Measurements from ENCODE around the gene IL17D.

The IL17D gene

GRCh38 chr13:20682061-20682460 lies 21.4 kb upstream of the IL17D start:
- H3K4me3 Mint-ChIP-seq = no peak overlapping the region
- no peaks in the 10 kb centered on the region for H3K27me3 Mint-ChIP-seq
- no peak overlapping the region for H3K27ac Mint-ChIP-seq
- DNase-seq (no peak), ATAC-seq (no peak)
- H3K4me1 Mint-ChIP-seq = no peaks in the 10 kb centered on the region
- no peaks in the 10 kb centered on the region for H3K9me3 Mint-ChIP-seq

- H3K4me1 Mint-ChIP-seq = no peaks in the 10 kb centered on the region
- H3K27me3 Mint-ChIP-seq = no peaks in the 10 kb centered on the region
- no peak overlapping the region for H3K4me3 Mint-ChIP-seq
- no peak for DNase-seq
- ATAC-seq = no peak
- H3K27ac Mint-ChIP-seq = no peak overlapping the region
- H3K9me3 Mint-ChIP-seq = no peaks in the 10 kb centered on the region
Observed at GRCh38 chr13:20684041-20684440, 19.5 kb upstream of the IL17D start.

GRCh38 chr13:20684546-20684945 lies 19.0 kb upstream of the IL17D start:
- no peaks in the 10 kb centered on the region for H3K9me3 Mint-ChIP-seq
- DNase-seq (no peak), ATAC-seq (no peak)
- H3K27me3 Mint-ChIP-seq = no peaks in the 10 kb centered on the region
- no peak overlapping the region for H3K4me3 Mint-ChIP-seq
- H3K27ac Mint-ChIP-seq = peak overlapping the region in 1 of 2 donors; percentile 72
- H3K4me1 Mint-ChIP-seq = no peaks in the 10 kb centered on the region

- no peak for DNase-seq
- Mint-ChIP-seq H3K27ac (no peak overlapping the region), H3K4me3 (no peak overlapping the region), H3K27me3 (no peaks in the 10 kb centered on the region), H3K4me1 (no peaks in the 10 kb centered on the region), H3K9me3 (no peaks in the 10 kb centered on the region)
- no peak for ATAC-seq
Observed at GRCh38 chr13:20685092-20685491, 18.4 kb upstream of the IL17D start.

- DNase-seq (no peak), ATAC-seq (no peak)
- H3K27me3 Mint-ChIP-seq = no peaks in the 10 kb centered on the region
- no peak overlapping the region for H3K4me3 Mint-ChIP-seq
- H3K9me3 Mint-ChIP-seq = no peaks in the 10 kb centered on the region
- H3K4me1 Mint-ChIP-seq = no peaks in the 10 kb centered on the region
- H3K27ac Mint-ChIP-seq = no peak overlapping the region
Observed at GRCh38 chr13:20686167-20686566, 17.3 kb upstream of the IL17D start.

GRCh38 chr13:20686863-20687579 lies 16.5 kb upstream of the IL17D start:
- H3K27ac Mint-ChIP-seq = no peak overlapping the region
- no peaks in the 10 kb centered on the region for H3K4me1 Mint-ChIP-seq
- no peaks in the 10 kb centered on the region for H3K27me3 Mint-ChIP-seq
- DNase-seq (no peak), ATAC-seq (no peak)
- no peak overlapping the region for H3K4me3 Mint-ChIP-seq
- no peaks in the 10 kb centered on the region for H3K9me3 Mint-ChIP-seq

- ATAC-seq (no peak), DNase-seq (no peak)
- Mint-ChIP-seq H3K9me3 (no peaks in the 10 kb centered on the region), H3K27ac (no peak overlapping the region), H3K27me3 (no peaks in the 10 kb centered on the region), H3K4me3 (no peak overlapping the region), H3K4me1 (no peaks in the 10 kb centered on the region)
Observed at GRCh38 chr13:20689291-20689690, 14.2 kb upstream of the IL17D start.

GRCh38 chr13:20691616-20692015 lies 11.9 kb upstream of the IL17D start:
- DNase-seq (no peak), ATAC-seq (no peak)
- H3K4me3 Mint-ChIP-seq = no peak overlapping the region
- H3K27ac Mint-ChIP-seq = no peak overlapping the region
- H3K9me3 Mint-ChIP-seq = no peaks in the 10 kb centered on the region
- H3K27me3 Mint-ChIP-seq = peaks cover 11% of the 10 kb centered on the region
- no peaks in the 10 kb centered on the region for H3K4me1 Mint-ChIP-seq

GRCh38 chr13:20696073-20696472 lies 7.4 kb upstream of the IL17D start:
- Mint-ChIP-seq H3K4me1 (no peaks in the 10 kb centered on the region), H3K27me3 (peaks cover 25% of the 10 kb centered on the region), H3K27ac (no peak overlapping the region), H3K9me3 (no peaks in the 10 kb centered on the region), H3K4me3 (no peak overlapping the region)
- ATAC-seq (no peak), DNase-seq (no peak)

GRCh38 chr13:20699715-20700114 lies 3.8 kb upstream of the IL17D start:
- Mint-ChIP-seq H3K27ac (no peak overlapping the region), H3K9me3 (no peaks in the 10 kb centered on the region), H3K4me1 (peaks cover 11% of the 10 kb centered on the region), H3K4me3 (no peak overlapping the region), H3K27me3 (peaks cover 25% of the 10 kb centered on the region)
- ATAC-seq = no peak
- no peak for DNase-seq

- Mint-ChIP-seq H3K27me3 (peaks cover 23% of the 10 kb centered on the region), H3K9me3 (no peaks in the 10 kb centered on the region), H3K27ac (no peak overlapping the region), H3K4me1 (peaks cover 11% of the 10 kb centered on the region), H3K4me3 (no peak overlapping the region)
- no peak for ATAC-seq
- DNase-seq = no peak
Observed at GRCh38 chr13:20700288-20700687, 3.2 kb upstream of the IL17D start.

GRCh38 chr13:20701461-20701860 lies 2.0 kb upstream of the IL17D start:
- Mint-ChIP-seq H3K4me3 (no peak overlapping the region), H3K27me3 (peaks cover 14% of the 10 kb centered on the region), H3K4me1 (peaks cover 11% of the 10 kb centered on the region), H3K9me3 (no peaks in the 10 kb centered on the region), H3K27ac (no peak overlapping the region)
- ATAC-seq (no peak), DNase-seq (no peak)

- peaks cover 11% of the 10 kb centered on the region for H3K4me1 Mint-ChIP-seq
- H3K27me3 Mint-ChIP-seq = peaks cover 14% of the 10 kb centered on the region
- no peak for ATAC-seq
- peak overlapping the region; percentile 94 for H3K27ac Mint-ChIP-seq
- peak overlapping the region; percentile 95 to 97 for H3K4me3 Mint-ChIP-seq
- no peak for DNase-seq
- H3K9me3 Mint-ChIP-seq = no peaks in the 10 kb centered on the region
Observed at GRCh38 chr13:20702530-20702914, 977 bp upstream of the IL17D start.

GRCh38 chr13:20703780-20704458 lies 420 bp downstream of the IL17D start:
- Mint-ChIP-seq H3K27ac (no peak overlapping the region), H3K9me3 (no peaks in the 10 kb centered on the region), H3K27me3 (peaks cover 14% of the 10 kb centered on the region), H3K4me3 (peak overlapping the region in 1 of 2 donors; percentile 71), H3K4me1 (peaks cover 11% of the 10 kb centered on the region)
- DNase-seq (peak; percentile 84 to 87), ATAC-seq (peak; percentile 92)

GRCh38 chr13:20704459-20705069 lies 1.1 kb downstream of the IL17D start:
- no peaks in the 10 kb centered on the region for H3K9me3 Mint-ChIP-seq
- ATAC-seq (peak; percentile 3), DNase-seq (no peak)
- H3K4me3 Mint-ChIP-seq = peak overlapping the region; percentile 65 to 71
- H3K4me1 Mint-ChIP-seq = peaks cover 11% of the 10 kb centered on the region
- peak overlapping the region; percentile 35 to 70 for H3K27ac Mint-ChIP-seq
- peaks cover 14% of the 10 kb centered on the region for H3K27me3 Mint-ChIP-seq

- H3K9me3 Mint-ChIP-seq = no peaks in the 10 kb centered on the region
- peaks cover 11% of the 10 kb centered on the region for H3K4me1 Mint-ChIP-seq
- H3K27ac Mint-ChIP-seq = no peak overlapping the region
- DNase-seq (no peak), ATAC-seq (no peak)
- no peak overlapping the region for H3K4me3 Mint-ChIP-seq
- H3K27me3 Mint-ChIP-seq = peaks cover 9% of the 10 kb centered on the region
Observed at GRCh38 chr13:20706661-20707060, 3.2 kb downstream of the IL17D start.
